IPS-11a (cell line): ENCODE measurements around the gene PACSIN2.
A peak's percentile ranks its signal among the peaks of the same experiment; 100 is the strongest.

Experiments
- H3K4me3 ChIP-seq: one replicate; pipeline ENCODE4 v1.5.1; 2013; ENCODE audit warnings: low read depth, low read length, control low read depth

PACSIN2 gene

GRCh38 chr22:42868751-42869251 lies 146.1 kb downstream of the PACSIN2 start:
- H3K4me3 ChIP-seq = no peak overlapping the region

GRCh38 chr22:42866100-42866499 lies 148.8 kb downstream of the PACSIN2 start:
- H3K4me3 ChIP-seq = no peak overlapping the region

- H3K4me3 ChIP-seq = no peak overlapping the region
Observed at GRCh38 chr22:42865536-42865935, 149.4 kb downstream of the PACSIN2 start.

GRCh38 chr22:42863349-42863961 lies 151.5 kb downstream of the PACSIN2 start:
- no peak overlapping the region for H3K4me3 ChIP-seq

GRCh38 chr22:42862045-42862734 lies 152.8 kb downstream of the PACSIN2 start:
- no peak overlapping the region for H3K4me3 ChIP-seq

GRCh38 chr22:42860968-42861367 lies 154.0 kb downstream of the PACSIN2 start:
- H3K4me3 ChIP-seq = no peak overlapping the region

- H3K4me3 ChIP-seq = no peak overlapping the region
Observed at GRCh38 chr22:42857845-42858481, 157.0 kb downstream of the PACSIN2 start.

- H3K4me3 ChIP-seq = peak within 1 kb of the TSS; percentile 60
Observed at GRCh38 chr22:42856865-42857704, 157.9 kb downstream of the PACSIN2 start, which contains the start of gene ARFGAP3. Gene ARFGAP3 (minus strand): TSS chr22:42857273. CDS start chr22:42857182, 91 bp downstream.

GRCh38 chr22:42856179-42856864 lies 158.6 kb downstream of the PACSIN2 start:
- peak overlapping the region; percentile 60 for H3K4me3 ChIP-seq

GRCh38 chr22:42855721-42856120 lies 159.2 kb downstream of the PACSIN2 start:
- no peak overlapping the region for H3K4me3 ChIP-seq

- H3K4me3 ChIP-seq = no peak overlapping the region
Observed at GRCh38 chr22:42855211-42855610, 159.7 kb downstream of the PACSIN2 start.

GRCh38 chr22:42848941-42849550 lies 165.9 kb downstream of the PACSIN2 start:
- H3K4me3 ChIP-seq = no peak overlapping the region

- H3K4me3 ChIP-seq = no peak overlapping the region
Observed at GRCh38 chr22:42847110-42847509, 167.8 kb downstream of the PACSIN2 start.

- no peak overlapping the region for H3K4me3 ChIP-seq
Observed at GRCh38 chr22:42844756-42845155, 170.2 kb downstream of the PACSIN2 start.

- no peak overlapping the region for H3K4me3 ChIP-seq
Observed at GRCh38 chr22:42842658-42843370, 172.1 kb downstream of the PACSIN2 start.

GRCh38 chr22:42841444-42841843 lies 173.5 kb downstream of the PACSIN2 start:
- H3K4me3 ChIP-seq = no peak overlapping the region

- no peak overlapping the region for H3K4me3 ChIP-seq
Observed at GRCh38 chr22:42837556-42837955, 177.4 kb downstream of the PACSIN2 start.

- H3K4me3 ChIP-seq = no peak overlapping the region
Observed at GRCh38 chr22:42836026-42836425, 178.9 kb downstream of the PACSIN2 start.

- no peak overlapping the region for H3K4me3 ChIP-seq
Observed at GRCh38 chr22:42834177-42834949, 180.6 kb downstream of the PACSIN2 start.
